Fibroblast of pulmonary artery (primary cell): ENCODE results near the gene JOSD2.
A peak's percentile ranks its signal among the peaks of the same experiment; 100 is the strongest.
"Not testable (repeated sequence)": the region's sequence is repeated elsewhere in the genome, so short reads cannot be mapped to it uniquely, and the experiment has no call there.

Experiments used
- DNase-seq: peaks from one replicate; pipeline ENCODE4 v3.0.0-alpha.2; 2010; ENCODE audit warnings: low read depth
- H3K4me3 ChIP-seq: replicated peaks from 2 replicates; pipeline ENCODE4 v1.5.1; 2011; ENCODE audit warnings: low read depth, mild to moderate bottlenecking, control low read depth, low read length, moderate library complexity
- CTCF ChIP-seq: IDR thresholded peaks from 2 replicates; pipeline ENCODE4 v1.5.1; 2011; ENCODE audit warnings: mild to moderate bottlenecking, control low read depth, low read length, inconsistent platforms; ENCODE audit errors: missing control alignments

The JOSD2 gene

GRCh38 chr19:50475736-50476223, 35.2 kb downstream of the JOSD2 start:
- peak overlapping the region; percentile 10 for H3K4me3 ChIP-seq
- DNase-seq: no peak
- no peak for TF ChIP-seq CTCF

- TF ChIP-seq CTCF: no peak
- DNase-seq: no peak
- H3K4me3 ChIP-seq: no peak overlapping the region
Measured at GRCh38 chr19:50475101-50475568, 35.9 kb downstream of the JOSD2 start.

- not testable (repeated sequence) for DNase-seq
Measured at GRCh38 chr19:50473336-50473735, 37.7 kb downstream of the JOSD2 start.

GRCh38 chr19:50468818-50469217, 42.2 kb downstream of the JOSD2 start:
- no peak overlapping the region for H3K4me3 ChIP-seq
- no peak for TF ChIP-seq CTCF
- no peak for DNase-seq

More at GRCh38 chr19:50473336-50473735, 37.7 kb downstream of the JOSD2 start:
- H3K4me3 ChIP-seq: not testable (repeated sequence)

GRCh38 chr19:50467566-50467965, 43.4 kb downstream of the JOSD2 start:
- no peak overlapping the region for H3K4me3 ChIP-seq
- TF ChIP-seq CTCF: no peak
- DNase-seq: no peak

- no peak for DNase-seq
- H3K4me3 ChIP-seq: no peak overlapping the region
- no peak for TF ChIP-seq CTCF
Measured at GRCh38 chr19:50466706-50467039, 44.3 kb downstream of the JOSD2 start.

- peak; percentile 16 for TF ChIP-seq CTCF
- H3K4me3 ChIP-seq: no peak overlapping the region
- DNase-seq: no peak
Measured at GRCh38 chr19:50465986-50466705, 44.8 kb downstream of the JOSD2 start.
